H1 (cell line): ENCODE measurements around the gene CACNA1C. TPM values are rescaled to one million over a fixed set of nuclear protein-coding genes. Genes with fewer than 3 reads are reported as not detected.

ENCODE experiments used
- CTCF ChIA-PET: fragments of 300-600 bp; sonication (Branson Sonifier 250); formaldehyde crosslinking; loops from one replicate; lab custom pipeline; 2021; ENCODE audit not compliant: partially characterized antibody; lab: Charles Lee
- POLR2A ChIA-PET: fragments of 300-600 bp; sonication (Branson Sonifier 250); formaldehyde crosslinking; loops from one replicate; lab custom pipeline; 2021; ENCODE audit warnings: inconsistent platforms; ENCODE audit not compliant: partially characterized antibody; lab: Charles Lee
- DNase-seq, 2 experiments: peaks; one replicate each; pipeline versions ENCODE4 v3.0.0 to v3.0.0-alpha.2; 2010 to 2022; ENCODE audit warnings: low spot score in 2 of 2, low read depth in 1 of 2, mixed read lengths in 1 of 2
- FAIRE-seq: peaks from 2 replicates; lab custom pipeline; 2011; peaks lifted over from hg19 to GRCh38; lab: Jason Lieb, UNC
- H2AFZ ChIP-seq: 2 replicates; pipeline ENCODE4 v1.8.1; 2012; ENCODE audit warnings: low read length, inconsistent platforms
- H2AK5ac ChIP-seq: 2 replicates; pipeline ENCODE4 v1.6.1; 2013; ENCODE audit warnings: low read depth, low read length
- H2BK120ac ChIP-seq: replicated peaks from 2 replicates; pipeline ENCODE3; 2013; ENCODE audit warnings: low read depth, low read length, inconsistent platforms
- H2BK12ac ChIP-seq: 2 replicates; pipeline ENCODE4 v1.6.1; 2013; ENCODE audit warnings: low read depth, low read length
- H2BK15ac ChIP-seq: 2 replicates; pipeline ENCODE4 v1.6.1; 2013; ENCODE audit warnings: low read length
- H2BK20ac ChIP-seq: 2 replicates; pipeline ENCODE4 v1.6.1; 2013; ENCODE audit warnings: low read length
- H2BK5ac ChIP-seq: 2 replicates; pipeline ENCODE4 v1.6.1; 2013; ENCODE audit warnings: low read depth, low read length
- H3K14ac ChIP-seq: 2 replicates; pipeline ENCODE4 v1.6.1; 2013; ENCODE audit warnings: inconsistent platforms; ENCODE audit not compliant: insufficient read length
- H3K18ac ChIP-seq: 2 replicates; pipeline ENCODE4 v1.6.1; 2013; ENCODE audit warnings: low read length; ENCODE audit errors: extremely low read depth
- H3K23ac ChIP-seq: 2 replicates; pipeline ENCODE4 v1.6.1; 2013; ENCODE audit warnings: inconsistent platforms; ENCODE audit not compliant: insufficient read length
- H3K23me2 ChIP-seq: 2 replicates; pipeline ENCODE4 v1.6.1; 2013; ENCODE audit warnings: low read depth, low read length
- H3K27ac ChIP-seq: 2 replicates; pipeline ENCODE4 v1.6.1; 2011; ENCODE audit warnings: low read depth, low read length, inconsistent platforms
- H3K27me3 ChIP-seq, 4 experiments: replicated peaks in 1 of 4; 1 replicate in 1 of 4; 2 replicates in 3 of 4; pipeline versions ENCODE4 v1.6.1 to v1.8.1; 2011 to 2013; ENCODE audit warnings: low read length in 3 of 4, mild to moderate bottlenecking in 3 of 4, inconsistent platforms in 2 of 4, mixed read lengths in 2 of 4, moderate library complexity in 1 of 4; ENCODE audit not compliant: control insufficient read depth in 3 of 4, insufficient read depth in 3 of 4; ENCODE audit errors: extremely low read depth in 1 of 4
- H3K36me3 ChIP-seq, 4 experiments: 2 replicates each; pipeline versions ENCODE4 v1.6.1 to v1.8.1; 2011 to 2013; ENCODE audit warnings: mild to moderate bottlenecking in 4 of 4, low read length in 3 of 4, moderate library complexity in 2 of 4, control low read depth in 1 of 4, inconsistent platforms in 1 of 4; ENCODE audit not compliant: insufficient read depth in 4 of 4, control insufficient read depth in 2 of 4
- H3K4ac ChIP-seq: replicated peaks from 2 replicates; pipeline ENCODE3; 2013; ENCODE audit warnings: low read length, low read depth, mixed read lengths, inconsistent platforms; ENCODE audit not compliant: insufficient read length
- H3K4me1 ChIP-seq, 4 experiments: replicated peaks in 1 of 4; 1 replicate in 1 of 4; 2 replicates in 3 of 4; pipeline versions ENCODE4 v1.6.1 to v1.8.1; 2011 to 2013; ENCODE audit warnings: low read length in 3 of 4, inconsistent platforms in 2 of 4, mixed read lengths in 1 of 4; ENCODE audit not compliant: insufficient read depth in 4 of 4, control insufficient read depth in 3 of 4
- H3K4me2 ChIP-seq, 2 experiments: 2 replicates each; pipeline versions ENCODE4 v1.6.1 to v1.8.1; 2011 to 2013; ENCODE audit warnings: low read depth in 2 of 2, low read length in 2 of 2, control low read depth in 1 of 2, inconsistent platforms in 1 of 2, mild to moderate bottlenecking in 1 of 2; ENCODE audit not compliant: insufficient read depth in 1 of 2
- H3K4me3 ChIP-seq, 4 experiments: fragments of 200-600, 300-600 bp in 1 of 4; sonication (generic), shearing (Covaris generic), sonication (Bioruptor Twin) in 1 of 4; 2 replicates each; pipeline versions ENCODE4 v1.5.1 to v1.8.1; 2011 to 2016; ENCODE audit warnings: low read length in 4 of 4, low read depth in 3 of 4, control low read depth in 2 of 4, inconsistent platforms in 2 of 4, mild to moderate bottlenecking in 2 of 4, mixed read lengths in 1 of 4, moderate library complexity in 1 of 4; ENCODE audit not compliant: insufficient read depth in 2 of 4; ENCODE audit errors: extremely low read depth in 1 of 4
- H3K56ac ChIP-seq: replicated peaks from 2 replicates; pipeline ENCODE3; 2013; ENCODE audit warnings: low read depth, mild to moderate bottlenecking, mixed read lengths, low read length, inconsistent platforms; ENCODE audit not compliant: insufficient read length
- H3K79me1 ChIP-seq: 2 replicates; pipeline ENCODE4 v1.6.1; 2013; ENCODE audit warnings: low read depth, low read length, control low read depth
- H3K79me2 ChIP-seq, 2 experiments: 2 replicates each; pipeline versions ENCODE4 v1.6.1 to v1.8.1; 2012 to 2013; ENCODE audit warnings: low read length in 2 of 2, mild to moderate bottlenecking in 2 of 2, inconsistent platforms in 1 of 2; ENCODE audit not compliant: insufficient read depth in 2 of 2, control insufficient read depth in 1 of 2
- H3K9ac ChIP-seq, 4 experiments: replicated peaks in 1 of 4; 1 replicate in 1 of 4; 2 replicates in 3 of 4; pipeline versions ENCODE4 v1.6.1 to v1.8.1; 2011 to 2013; ENCODE audit warnings: low read depth in 3 of 4, low read length in 3 of 4, control low read depth in 2 of 4, mild to moderate bottlenecking in 2 of 4, moderate library complexity in 2 of 4, inconsistent platforms in 1 of 4; ENCODE audit errors: extremely low read depth in 1 of 4
- H3K9me3 ChIP-seq, 2 experiments: 2 replicates each; pipeline versions ENCODE4 v1.6.1 to v1.8.1; 2012 to 2013; ENCODE audit warnings: mild to moderate bottlenecking in 2 of 2, moderate library complexity in 2 of 2, control low read depth in 1 of 2, inconsistent platforms in 1 of 2, low read depth in 1 of 2, low read length in 1 of 2, mixed read lengths in 1 of 2; ENCODE audit not compliant: insufficient read depth in 2 of 2
- H4K20me1 ChIP-seq, 2 experiments: replicated peaks in 1 of 2; 2 replicates each; pipeline versions ENCODE3 to v1.8.1; 2011 to 2013; ENCODE audit warnings: inconsistent platforms in 2 of 2, low read length in 2 of 2, mild to moderate bottlenecking in 1 of 2; ENCODE audit not compliant: insufficient read depth in 2 of 2, control insufficient read depth in 1 of 2
- H4K5ac ChIP-seq: 2 replicates; pipeline ENCODE4 v1.6.1; 2013; ENCODE audit warnings: low read length, low read depth, mixed read lengths, inconsistent platforms; ENCODE audit not compliant: insufficient read length
- H4K8ac ChIP-seq: 2 replicates; pipeline ENCODE4 v1.8.0; 2013; ENCODE audit warnings: mild to moderate bottlenecking, moderate library complexity, low read length, inconsistent platforms; ENCODE audit not compliant: insufficient read depth; ENCODE audit errors: extremely low read depth
- H4K91ac ChIP-seq: replicated peaks from 2 replicates; pipeline ENCODE3; 2013; ENCODE audit warnings: low read length, mixed read lengths, inconsistent platforms; ENCODE audit not compliant: insufficient read length
- CBX5 ChIP-seq: fragments of 300-800, 300-1000 bp; sonication (generic); IDR thresholded peaks from 2 replicates; pipeline ENCODE4 v1.7.1; 2016; ENCODE audit warnings: antibody characterized with exemption, low read length, low read depth
- GABPA ChIP-seq: IDR thresholded peaks from 2 replicates; pipeline ENCODE4 v1.6.1; 2011; ENCODE audit warnings: mild to moderate bottlenecking, low read length, moderate library complexity, borderline replicate concordance; ENCODE audit not compliant: insufficient read depth
- NANOG ChIP-seq: IDR thresholded peaks from 2 replicates; pipeline ENCODE4 v1.6.1; 2011; ENCODE audit warnings: low read length, low read depth, mild to moderate bottlenecking, inconsistent platforms; ENCODE audit not compliant: insufficient read depth, poor library complexity, severe bottlenecking
- POLR2AphosphoS5 ChIP-seq: IDR thresholded peaks from 2 replicates; pipeline ENCODE4 v1.6.1; 2011; ENCODE audit warnings: low read depth, low read length
- SP1 ChIP-seq: IDR thresholded peaks from 2 replicates; pipeline ENCODE4 v1.6.1; 2011; ENCODE audit warnings: low read depth, low read length
- USF2 ChIP-seq: IDR thresholded peaks from 2 replicates; pipeline ENCODE4 v1.6.1; 2011; ENCODE audit warnings: low read length, improper control_type of control experiment
- WGBS, 2 experiments: shearing (Covaris generic) in 1 of 2; methylation state at CpG; one replicate each; pipeline versions ENCODE4 v1.1.6 to v1.1.7; 2013 to 2015; ENCODE audit warnings: low lambda C conversion rate in 2 of 2, mixed read lengths in 2 of 2, inconsistent platforms in 1 of 2, low coverage in 1 of 2, missing lambda C conversion rate in 1 of 2; ENCODE audit not compliant: insufficient replicate concordance in 2 of 2, insufficient coverage in 1 of 2, insufficient read length in 1 of 2; ENCODE audit errors: extremely low coverage in 1 of 2, missing lambda C conversion rate in 1 of 2; 5-methylcytosine and 5-hydroxymethylcytosine counted together
- polyA plus RNA-seq, 7 experiments: library from polyadenylated mRNA; depleted of rRNA in 3 of 7; stranded (reverse) in 5 of 7; unstranded in 2 of 7; fragments of >200 nt in 5 of 7; fragments of 200-250 nt in 2 of 7; gene quantifications; 1 replicate in 5 of 7; 2 replicates in 1 of 7; 4 replicates in 1 of 7; pipeline versions ENCODE4 v1.2.1 to v1.2.3, GENCODE V29; 2011 to 2013; ENCODE audit warnings: missing spikeins in 2 of 7, mixed read lengths in 2 of 7
- total RNA-seq: library from RNA; stranded (reverse); fragmentation: NEBNext Ultra II Directional; extraction: Animal tissue kit (Norgen Biotek cat#: 25700); gene quantifications from 2 replicates; pipeline ENCODE4 v1.2.1, GENCODE V29; 2021
- TF ChIP-seq, protein P1 (sequence below): IDR thresholded peaks from 2 replicates; pipeline ENCODE4 v1.6.1; 2012; ENCODE audit warnings: low read length, inconsistent platforms

CACNA1C gene
- total and polyA plus RNA-seq, 2 of the 8 experiments (the other 6 are each of a cell fraction or from before 2014, with no cell fraction given) = 1.3 TPM

- H3K27ac ChIP-seq = no peak overlapping the region
- H3K27me3 ChIP-seq = no peaks in the 10 kb centered on the region
- no peak overlapping the region for H2AFZ ChIP-seq
- H2BK15ac ChIP-seq = no peak overlapping the region
- no peak for DNase-seq
- no peak overlapping the region for H2BK120ac ChIP-seq
- no peaks in the 10 kb centered on the region for H3K4me1 ChIP-seq
- no peak overlapping the region for H2BK20ac ChIP-seq
- 96% methylated on average over 9 of the region's 9 CpGs; no CpG with 5 or more reads in 1 of the 2 experiments for WGBS, 2 experiments
- no peak overlapping the region for H4K5ac ChIP-seq
- no peak overlapping the region for H4K91ac ChIP-seq
- H3K4me2 ChIP-seq = no peak overlapping the region
- H3K4ac ChIP-seq = no peak overlapping the region
- no peak for TF ChIP-seq CBX5
- TF ChIP-seq, protein P1, sequence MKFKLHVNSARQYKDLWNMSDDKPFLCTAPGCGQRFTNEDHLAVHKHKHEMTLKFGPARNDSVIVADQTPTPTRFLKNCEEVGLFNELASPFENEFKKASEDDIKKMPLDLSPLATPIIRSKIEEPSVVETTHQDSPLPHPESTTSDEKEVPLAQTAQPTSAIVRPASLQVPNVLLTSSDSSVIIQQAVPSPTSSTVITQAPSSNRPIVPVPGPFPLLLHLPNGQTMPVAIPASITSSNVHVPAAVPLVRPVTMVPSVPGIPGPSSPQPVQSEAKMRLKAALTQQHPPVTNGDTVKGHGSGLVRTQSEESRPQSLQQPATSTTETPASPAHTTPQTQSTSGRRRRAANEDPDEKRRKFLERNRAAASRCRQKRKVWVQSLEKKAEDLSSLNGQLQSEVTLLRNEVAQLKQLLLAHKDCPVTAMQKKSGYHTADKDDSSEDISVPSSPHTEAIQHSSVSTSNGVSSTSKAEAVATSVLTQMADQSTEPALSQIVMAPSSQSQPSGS = no peak
- TF ChIP-seq POLR2AphosphoS5 = no peak
- no peak for TF ChIP-seq NANOG
- TF ChIP-seq USF2 = no peak
- no peak for TF ChIP-seq SP1
- no peak for TF ChIP-seq GABPA
- H4K20me1 ChIP-seq = no peaks in the 10 kb centered on the region
- no peak overlapping the region for H3K9ac ChIP-seq
- no peaks in the 10 kb centered on the region for H3K9me3 ChIP-seq
- no peak overlapping the region for H2BK12ac ChIP-seq
- no peak overlapping the region for H2BK5ac ChIP-seq
- no peak overlapping the region for H3K23ac ChIP-seq
- no peaks in the 10 kb centered on the region for H3K23me2 ChIP-seq
- H2AK5ac ChIP-seq = no peak overlapping the region
- H3K79me2 ChIP-seq = no peaks in the 10 kb centered on the region
- CTCF ChIA-PET = interaction anchor here (0.7 to 8.8 kb wide), 16 partner anchors 7 to 291 kb away, joined by 3 to 94 read pairs (median 4); no protein-coding TSS in a partner anchor
- FAIRE-seq = no peak
- H3K36me3 ChIP-seq = no peaks in the 10 kb centered on the region
- H4K8ac ChIP-seq = no peak overlapping the region
- H3K4me3 ChIP-seq = no peak overlapping the region
- POLR2A ChIA-PET = interaction anchor here (0.9 kb wide), 1 partner anchor 10 kb away, joined by 3 read pairs; no protein-coding TSS in a partner anchor
- no peaks in the 10 kb centered on the region for H3K79me1 ChIP-seq
- no peak overlapping the region for H3K18ac ChIP-seq
- no peak overlapping the region for H3K56ac ChIP-seq
- H3K14ac ChIP-seq = no peak overlapping the region
Observed at GRCh38 chr12:2391740-2392331, 339.0 kb downstream of the CACNA1C start.
